IPS-20b (cell line): ENCODE data around the gene ABI3.
"Not testable (repeated sequence)": the region's sequence is repeated elsewhere in the genome, so short reads cannot be mapped to it uniquely, and the experiment has no call there.

Experiments
- H3K27ac ChIP-seq: one replicate; pipeline ENCODE4 v1.5.1; 2013; ENCODE audit warnings: low read length
- H3K27me3 ChIP-seq: 2 replicates; pipeline ENCODE4 v1.6.1; 2013; ENCODE audit warnings: mild to moderate bottlenecking, low read length, inconsistent platforms; ENCODE audit not compliant: insufficient read depth
- H3K36me3 ChIP-seq: 2 replicates; pipeline ENCODE4 v1.6.1; 2013; ENCODE audit warnings: low read depth, mild to moderate bottlenecking, inconsistent platforms, low read length, moderate library complexity; ENCODE audit not compliant: insufficient read depth
- H3K4me1 ChIP-seq: 2 replicates; pipeline ENCODE4 v1.6.1; 2013; ENCODE audit warnings: mild to moderate bottlenecking, control low read depth, inconsistent platforms, low read length, moderate library complexity; ENCODE audit not compliant: insufficient read depth
- H3K4me3 ChIP-seq: 2 replicates; pipeline ENCODE4 v1.5.1; 2013; ENCODE audit warnings: mild to moderate bottlenecking, low read length, inconsistent platforms
- H3K9ac ChIP-seq: 2 replicates; pipeline ENCODE4 v1.6.1; 2013; ENCODE audit warnings: low read depth, mild to moderate bottlenecking, inconsistent platforms, low read length, moderate library complexity
- H3K9me3 ChIP-seq: 2 replicates; pipeline ENCODE4 v1.6.1; 2013; ENCODE audit warnings: mild to moderate bottlenecking, low read depth, low read length, inconsistent platforms; ENCODE audit not compliant: insufficient read depth

The ABI3 gene, protein sequence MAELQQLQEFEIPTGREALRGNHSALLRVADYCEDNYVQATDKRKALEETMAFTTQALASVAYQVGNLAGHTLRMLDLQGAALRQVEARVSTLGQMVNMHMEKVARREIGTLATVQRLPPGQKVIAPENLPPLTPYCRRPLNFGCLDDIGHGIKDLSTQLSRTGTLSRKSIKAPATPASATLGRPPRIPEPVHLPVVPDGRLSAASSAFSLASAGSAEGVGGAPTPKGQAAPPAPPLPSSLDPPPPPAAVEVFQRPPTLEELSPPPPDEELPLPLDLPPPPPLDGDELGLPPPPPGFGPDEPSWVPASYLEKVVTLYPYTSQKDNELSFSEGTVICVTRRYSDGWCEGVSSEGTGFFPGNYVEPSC

DNA sequence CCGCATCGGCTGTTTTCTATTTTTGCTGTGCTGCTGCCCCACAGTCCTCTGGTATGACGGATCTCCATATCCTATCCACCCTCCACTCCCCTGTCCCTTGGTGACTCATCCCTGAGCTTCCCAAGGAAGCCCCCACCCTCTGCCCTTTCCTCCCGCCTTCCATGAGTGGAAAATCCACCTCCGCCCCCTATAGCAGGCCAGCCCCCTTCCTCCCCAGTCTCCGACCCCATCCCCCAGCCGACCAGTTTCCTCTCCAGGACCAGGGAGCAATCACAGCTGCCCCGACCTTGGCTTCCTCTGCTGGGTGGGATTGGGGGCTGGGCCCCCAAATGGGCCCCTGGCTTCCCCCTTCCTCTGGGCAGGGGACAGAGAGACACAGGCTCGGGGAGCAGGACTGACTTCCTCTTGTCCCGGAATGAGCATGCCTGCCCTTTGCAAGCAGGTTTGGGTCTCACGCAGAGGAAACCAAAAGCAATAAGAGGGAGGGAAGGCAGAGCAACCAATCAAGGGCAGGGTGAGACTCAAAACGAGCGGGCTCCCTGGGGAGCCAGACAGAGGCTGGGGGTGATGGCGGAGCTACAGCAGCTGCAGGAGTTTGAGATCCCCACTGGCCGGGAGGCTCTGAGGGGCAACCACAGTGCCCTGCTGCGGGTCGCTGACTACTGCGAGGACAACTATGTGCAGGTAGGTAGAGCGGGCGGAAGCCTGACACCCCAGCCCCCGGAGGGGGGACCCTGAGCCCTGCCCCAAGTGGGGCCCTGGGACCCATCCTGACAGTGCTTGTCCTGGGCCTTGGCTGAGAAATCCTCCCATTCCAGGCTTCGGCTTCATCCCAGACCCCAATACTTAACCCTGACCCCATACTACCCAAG lies at the start of gene ABI3, which contains the start of gene GNGT2:
Gene ABI3, plus strand, starts transcription at position 550 of the 872 bp plus-strand sequence. Its CDS starts 18 bp downstream, at position 568.
Gene GNGT2, minus strand, starts transcription at position 417 of the 872 bp plus-strand sequence. CDS start 3,152 bp downstream, outside the sequence.
- H3K9ac ChIP-seq, result peak within 1 kb of the TSS; percentile 27; the same call in 1 of the 2 replicates
- H3K4me1 ChIP-seq, result peaks cover 20% of the 10 kb centered on the region
- H3K9me3 ChIP-seq, result no peaks in the 10 kb centered on the region
- H3K36me3 ChIP-seq, result no peaks in the 10 kb centered on the region
- H3K27me3 ChIP-seq, result no peaks in the 10 kb centered on the region
- no peak within 1 kb of the TSS for H3K27ac ChIP-seq
- H3K4me3 ChIP-seq, result peak within 1 kb of the TSS; percentile 32; the same call in 1 of the 2 replicates

DNA sequence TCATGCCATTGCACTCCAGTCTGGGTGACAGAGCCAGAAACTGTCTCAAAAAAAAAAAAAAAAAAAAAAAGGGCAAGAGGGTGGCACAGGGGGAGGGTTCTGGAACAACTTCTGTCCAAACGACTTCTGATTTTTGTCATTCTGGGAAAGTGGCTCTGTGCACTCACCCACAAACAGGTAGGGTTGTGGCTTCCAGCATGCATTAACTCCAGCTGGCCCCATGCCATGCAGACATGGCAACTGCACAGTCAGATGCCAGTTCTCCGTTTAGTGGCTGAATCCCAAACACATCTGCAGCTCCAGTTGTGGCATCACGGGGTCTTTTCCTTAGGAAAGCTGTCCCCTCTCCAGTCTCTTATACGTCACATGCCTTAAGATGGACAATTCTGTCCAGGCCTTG lies 47.6 kb upstream of the ABI3 start:
- Histone ChIP-seq H3K36me3 (no peaks in the 10 kb centered on the region), H3K27ac (no peak overlapping the region)

DNA sequence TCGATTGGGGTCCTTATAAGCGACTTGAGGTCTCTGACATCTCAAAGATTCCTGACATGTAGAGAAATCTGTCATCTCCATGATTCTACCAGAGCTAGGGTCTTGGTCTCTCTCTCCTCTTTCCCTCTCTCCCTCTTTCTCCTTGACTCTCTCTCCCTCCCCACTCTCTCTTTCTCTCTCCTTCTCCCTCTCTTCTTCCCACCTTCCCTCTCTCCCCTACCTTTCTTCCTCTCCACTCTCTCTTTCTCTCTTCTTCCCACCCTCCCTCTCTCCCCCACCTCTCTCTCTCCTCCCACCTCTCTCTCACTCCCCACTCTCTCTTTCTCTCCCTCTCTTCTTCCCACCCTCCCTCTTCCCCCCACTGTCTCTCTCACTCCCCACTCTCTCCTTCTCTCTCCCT lies 45.4 kb upstream of the ABI3 start:
- Histone ChIP-seq H3K27me3 (no peaks in the 10 kb centered on the region; the same call in 1 of the 2 replicates), H3K4me1 (no peaks in the 10 kb centered on the region), H3K27ac (no peak overlapping the region), H3K36me3 (no peaks in the 10 kb centered on the region), H3K4me3 (no peak overlapping the region), H3K9ac (no peak overlapping the region), H3K9me3 (peaks cover 4% of the 10 kb centered on the region; the same call in 1 of the 2 replicates)

More for the DNA sequence above, 47.6 kb upstream of the ABI3 start:
- no peaks in the 10 kb centered on the region for H3K9me3 ChIP-seq
- H3K27me3 ChIP-seq, result no peaks in the 10 kb centered on the region
- H3K4me3 ChIP-seq, result no peak overlapping the region
- H3K9ac ChIP-seq, result no peak overlapping the region
- H3K4me1 ChIP-seq, result no peaks in the 10 kb centered on the region

DNA sequence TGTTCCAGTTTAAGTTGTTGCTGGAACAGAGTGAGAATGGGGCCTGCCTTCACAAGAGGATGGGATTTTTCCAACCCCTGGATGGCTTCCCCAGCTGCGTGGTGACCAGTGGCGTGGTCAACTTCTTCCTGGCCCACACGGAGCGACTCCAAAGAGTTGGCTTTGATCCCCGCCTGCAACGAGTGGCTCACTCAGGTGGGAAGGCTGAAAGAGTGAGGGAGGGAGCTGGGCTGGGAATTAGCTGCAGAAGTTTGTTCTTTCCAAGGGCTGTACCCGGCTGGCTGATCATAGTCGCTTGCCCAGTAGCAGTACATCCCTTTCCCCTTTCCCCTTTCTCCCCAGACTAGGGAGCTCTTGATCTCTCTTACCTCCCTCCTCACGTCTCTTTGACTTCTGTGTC lies 41.8 kb upstream of the ABI3 start:
- no peak overlapping the region for H3K4me3 ChIP-seq
- peaks cover 4% of the 10 kb centered on the region; the same call in 1 of the 2 replicates for H3K9me3 ChIP-seq
- no peak overlapping the region for H3K9ac ChIP-seq
- H3K27ac ChIP-seq, result no peak overlapping the region
- no peaks in the 10 kb centered on the region; the same call in 1 of the 2 replicates for H3K27me3 ChIP-seq
- no peaks in the 10 kb centered on the region for H3K36me3 ChIP-seq
- no peaks in the 10 kb centered on the region for H3K4me1 ChIP-seq

DNA sequence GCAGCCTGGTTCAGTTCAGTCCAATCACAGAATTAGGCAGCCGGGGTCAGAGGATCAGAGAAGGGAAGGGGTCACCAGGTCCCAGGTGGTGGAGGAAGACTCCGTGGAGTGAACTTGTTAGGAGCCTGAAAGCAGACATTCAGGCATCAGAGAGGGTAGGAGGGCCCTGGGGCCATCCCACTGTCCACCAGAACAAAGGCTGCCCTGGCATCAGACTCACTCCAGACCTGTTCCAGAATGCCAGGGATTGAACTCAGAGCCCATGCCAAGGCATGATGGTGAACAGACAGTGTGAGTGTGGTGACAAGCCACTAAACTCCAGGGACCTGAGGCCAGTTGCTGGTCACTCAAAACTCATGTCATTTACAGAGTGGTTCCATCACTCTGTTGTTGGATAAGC lies 40.3 kb upstream of the ABI3 start:
- Histone ChIP-seq H3K27me3 (no peaks in the 10 kb centered on the region; the same call in 1 of the 2 replicates), H3K9me3 (peaks cover 4% of the 10 kb centered on the region; the same call in 1 of the 2 replicates), H3K27ac (no peak overlapping the region)

DNA sequence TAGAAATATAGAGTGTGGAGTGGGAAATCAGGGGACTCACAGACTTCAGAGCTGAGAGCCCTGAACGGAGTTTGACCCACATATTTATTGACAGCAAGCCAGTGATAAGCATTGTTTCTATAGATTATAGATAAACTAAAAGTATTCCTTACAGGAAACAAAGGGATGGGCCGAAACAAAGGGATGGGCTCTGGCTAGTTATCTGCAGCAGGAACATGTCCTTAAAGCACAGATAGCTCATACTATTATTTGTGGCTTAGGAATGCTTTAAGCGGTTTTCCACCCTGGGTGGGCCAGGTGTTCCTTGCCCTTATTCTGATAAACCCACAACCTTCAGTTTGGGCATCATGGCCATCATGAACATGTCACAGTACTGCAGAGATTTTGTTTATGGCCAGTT lies 39.8 kb upstream of the ABI3 start:
- not testable (repeated sequence) for H3K4me3 ChIP-seq, H3K9me3 ChIP-seq, H3K27me3 ChIP-seq, H3K36me3 ChIP-seq, H3K27ac ChIP-seq, H3K4me1 ChIP-seq, H3K9ac ChIP-seq

More for the DNA sequence above, 40.3 kb upstream of the ABI3 start:
- H3K9ac ChIP-seq, result no peak overlapping the region
- no peaks in the 10 kb centered on the region for H3K4me1 ChIP-seq
- no peak overlapping the region for H3K4me3 ChIP-seq
- no peaks in the 10 kb centered on the region for H3K36me3 ChIP-seq

DNA sequence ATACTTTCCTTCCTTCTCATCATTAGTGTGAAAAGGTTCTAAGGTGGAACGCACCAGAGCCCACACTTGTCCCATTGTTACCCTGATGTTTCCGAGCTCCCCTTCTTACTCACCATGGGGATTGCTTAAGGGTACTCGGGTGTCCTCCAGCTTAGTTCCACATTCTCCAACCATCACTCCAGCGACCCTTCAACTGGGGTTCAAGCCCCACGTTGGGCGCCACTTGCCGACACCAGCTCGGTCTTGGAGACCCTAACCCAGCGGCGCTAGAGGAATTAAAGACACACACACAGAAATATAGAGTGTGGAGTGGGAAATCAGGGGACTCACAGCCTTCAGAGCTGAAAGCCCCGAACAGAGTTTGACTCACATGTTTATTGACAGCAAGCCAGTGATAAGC lies 34.5 kb upstream of the ABI3 start:
- H3K27ac ChIP-seq, H3K4me3 ChIP-seq, H3K9ac ChIP-seq, H3K27me3 ChIP-seq, H3K4me1 ChIP-seq, H3K36me3 ChIP-seq: not testable (repeated sequence)
- H3K9me3 ChIP-seq, result peaks cover 20% of the 10 kb centered on the region

DNA sequence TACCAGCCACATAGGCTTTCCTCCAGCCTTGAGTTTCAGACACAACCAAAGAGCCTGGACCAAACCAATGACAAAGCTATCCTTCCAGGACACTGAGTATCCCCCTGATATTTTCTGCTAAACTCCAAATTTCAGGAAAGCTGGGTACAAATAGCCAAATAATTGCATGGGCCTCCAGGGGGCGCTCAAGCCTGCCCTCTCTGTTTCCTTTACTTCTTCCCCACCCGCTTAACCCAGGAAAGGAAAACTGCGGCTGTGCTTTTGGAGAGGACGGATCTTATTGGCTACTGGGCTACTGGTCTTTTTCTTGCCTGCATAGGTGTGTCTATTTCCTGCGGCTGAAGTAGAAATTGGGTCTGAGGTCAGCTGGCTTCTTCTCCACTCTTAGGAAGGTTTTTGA lies 30.2 kb upstream of the ABI3 start:
- peaks cover 20% of the 10 kb centered on the region for H3K9me3 ChIP-seq
- H3K27me3 ChIP-seq, result no peaks in the 10 kb centered on the region
- H3K4me3 ChIP-seq, result no peak overlapping the region

DNA sequence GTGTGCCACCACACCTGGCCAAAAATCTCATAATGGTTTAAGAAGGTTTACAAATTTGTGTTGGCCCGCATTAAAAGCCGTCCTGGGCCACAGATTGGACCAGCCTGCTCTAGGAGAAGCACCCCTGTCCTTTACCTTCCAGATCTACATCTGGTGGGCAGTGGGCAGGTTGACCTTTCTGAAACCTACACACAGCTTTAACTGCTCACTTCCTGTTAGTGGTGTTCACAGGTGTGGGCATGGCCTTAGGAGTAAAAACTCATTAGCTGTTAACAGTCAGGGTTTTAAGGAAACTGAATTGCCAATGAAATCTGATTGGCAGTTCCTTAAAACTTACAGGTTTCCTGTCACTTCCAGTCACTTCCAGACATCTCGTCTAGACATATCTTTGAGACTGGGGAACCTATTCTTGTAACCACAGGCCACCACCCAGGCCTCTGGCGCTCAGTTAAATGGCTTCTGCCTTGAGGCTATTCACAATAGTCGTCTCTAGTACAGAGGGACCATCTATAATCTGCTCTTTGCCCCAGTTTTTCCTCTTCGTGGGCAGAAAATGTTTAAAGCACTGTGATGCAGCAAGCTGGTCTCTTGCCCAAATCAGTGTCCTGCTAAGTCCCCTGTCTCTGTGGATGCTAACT lies 29.4 kb upstream of the ABI3 start:
- H3K36me3 ChIP-seq, result no peaks in the 10 kb centered on the region
- H3K27me3 ChIP-seq, result no peaks in the 10 kb centered on the region
- H3K4me1 ChIP-seq, result no peaks in the 10 kb centered on the region
- peaks cover 20% of the 10 kb centered on the region for H3K9me3 ChIP-seq
- H3K4me3 ChIP-seq, result no peak overlapping the region
- no peak overlapping the region for H3K27ac ChIP-seq
- H3K9ac ChIP-seq, result no peak overlapping the region

More for the DNA sequence above, 30.2 kb upstream of the ABI3 start:
- no peaks in the 10 kb centered on the region for H3K4me1 ChIP-seq
- no peak overlapping the region for H3K27ac ChIP-seq
- no peak overlapping the region for H3K9ac ChIP-seq
- no peaks in the 10 kb centered on the region for H3K36me3 ChIP-seq

DNA sequence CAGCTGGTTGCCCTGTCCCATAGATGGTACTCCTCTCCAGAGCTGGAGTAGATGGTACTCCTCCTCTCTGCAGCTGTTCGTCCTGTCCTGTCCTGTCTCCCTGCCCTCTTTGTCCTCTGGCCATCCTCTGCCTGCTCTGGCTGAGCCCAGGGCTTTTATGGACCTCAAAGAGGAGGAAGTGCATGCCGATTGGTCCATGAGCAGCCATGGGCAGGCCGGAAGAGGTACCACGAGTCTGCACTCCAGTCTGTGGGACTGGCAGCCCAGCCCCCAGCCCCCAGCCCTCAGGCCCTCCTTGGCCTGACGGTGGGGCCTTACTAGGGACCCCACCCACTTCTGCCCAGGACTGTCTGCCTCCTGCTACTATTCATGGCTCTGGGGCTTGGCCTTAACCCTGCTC lies 27.2 kb upstream of the ABI3 start:
- no peak overlapping the region for H3K9ac ChIP-seq
- H3K36me3 ChIP-seq, result no peaks in the 10 kb centered on the region
- H3K9me3 ChIP-seq, result peaks cover 5% of the 10 kb centered on the region
- no peak overlapping the region for H3K27ac ChIP-seq
- H3K4me3 ChIP-seq, result no peak overlapping the region
- no peaks in the 10 kb centered on the region for H3K4me1 ChIP-seq
- H3K27me3 ChIP-seq, result no peaks in the 10 kb centered on the region

DNA sequence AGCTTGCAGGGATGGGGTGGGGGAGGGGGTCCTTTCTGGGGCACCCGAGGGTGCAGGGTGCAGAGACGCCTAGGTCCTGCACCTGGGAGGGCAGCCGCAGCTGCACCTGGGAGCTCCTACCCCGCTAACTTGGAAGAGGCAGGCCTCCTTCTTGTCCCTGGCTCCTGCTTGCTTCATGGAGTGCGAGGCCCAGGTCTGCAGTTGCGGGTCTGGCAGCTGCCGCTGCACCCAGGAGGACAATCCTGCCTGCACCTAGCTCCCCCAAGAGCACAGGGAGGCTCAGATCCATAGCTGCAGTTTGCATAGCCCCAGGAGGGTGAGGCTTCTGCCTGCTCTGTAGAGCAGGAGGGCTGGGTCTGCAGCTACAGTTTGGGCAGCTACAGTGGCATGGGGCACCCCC lies 26.7 kb upstream of the ABI3 start:
- H3K9ac ChIP-seq, result no peak overlapping the region
- H3K4me1 ChIP-seq, result no peaks in the 10 kb centered on the region
- no peaks in the 10 kb centered on the region for H3K36me3 ChIP-seq
- no peaks in the 10 kb centered on the region for H3K27me3 ChIP-seq
- H3K4me3 ChIP-seq, result no peak overlapping the region
- no peak overlapping the region for H3K27ac ChIP-seq
- peaks cover 5% of the 10 kb centered on the region for H3K9me3 ChIP-seq
